Stimulated activated CD8-positive, alpha-beta memory T cell treated with anti-CD3 and anti-CD28 coated beads, Interleukin-12 subunit alpha, Interleukin-12 subunit beta, amount 100 ng/mL, for 24 hours (primary cell): ENCODE data around the gene TOR1AIP1.
A peak's percentile ranks its signal among the peaks of the same experiment; 100 is the strongest.
"Not testable (repeated sequence)": the region's sequence is repeated elsewhere in the genome, so short reads cannot be mapped to it uniquely, and the experiment has no call there.

ENCODE experiments used
- DNase-seq: peaks from one replicate; pipeline ENCODE4 v3.0.0-alpha.2; 2020; ENCODE audit errors: extremely low read depth

TOR1AIP1 gene

GRCh38 chr1:179937668-179938254, 55.7 kb downstream of the TOR1AIP1 start:
- no peak for DNase-seq

- DNase-seq = no peak
Measured at GRCh38 chr1:179938752-179939151, 56.7 kb downstream of the TOR1AIP1 start.

DNA sequence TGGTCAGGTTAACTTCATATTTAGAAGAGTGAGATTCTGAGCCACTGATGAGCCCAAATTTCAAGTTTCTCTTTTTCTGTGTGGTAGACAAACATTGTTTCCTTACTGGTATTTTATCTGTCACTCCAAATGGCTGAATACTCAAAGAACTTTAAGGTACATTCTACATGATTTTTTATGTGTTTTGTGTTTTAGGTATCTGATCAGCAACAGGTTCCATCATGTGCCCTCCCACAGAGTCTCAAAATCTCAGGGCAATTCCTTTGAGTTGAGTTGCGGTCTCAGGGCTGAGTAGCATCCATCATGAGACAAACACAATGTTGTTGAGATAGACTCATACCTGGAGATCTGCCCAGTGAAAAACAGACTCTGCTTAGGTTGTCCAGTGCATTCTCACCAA, 57.9 kb downstream of the TOR1AIP1 start:
- no peak for DNase-seq

DNA sequence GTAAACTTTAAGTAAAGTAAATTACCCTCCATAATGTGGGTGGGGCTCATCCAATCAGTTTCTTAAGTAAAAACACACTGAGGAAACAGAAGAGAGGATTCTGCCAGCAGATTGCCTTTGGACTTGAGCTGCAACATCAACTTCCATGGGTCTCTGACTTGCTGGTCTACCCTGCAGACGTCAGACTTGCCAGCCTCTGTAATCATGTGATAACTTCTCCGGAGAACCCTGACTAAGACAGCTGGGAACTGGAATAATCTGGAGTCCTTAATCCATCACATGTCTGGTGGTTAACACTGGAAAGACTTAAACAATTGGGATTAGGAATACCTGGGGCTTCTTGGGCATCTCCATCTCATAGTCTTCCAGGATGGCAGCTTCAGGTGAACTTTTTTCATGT, 59.4 kb downstream of the TOR1AIP1 start:
- no peak for DNase-seq

GRCh38 chr1:179950651-179951050, 68.6 kb downstream of the TOR1AIP1 start:
- DNase-seq = no peak

DNA sequence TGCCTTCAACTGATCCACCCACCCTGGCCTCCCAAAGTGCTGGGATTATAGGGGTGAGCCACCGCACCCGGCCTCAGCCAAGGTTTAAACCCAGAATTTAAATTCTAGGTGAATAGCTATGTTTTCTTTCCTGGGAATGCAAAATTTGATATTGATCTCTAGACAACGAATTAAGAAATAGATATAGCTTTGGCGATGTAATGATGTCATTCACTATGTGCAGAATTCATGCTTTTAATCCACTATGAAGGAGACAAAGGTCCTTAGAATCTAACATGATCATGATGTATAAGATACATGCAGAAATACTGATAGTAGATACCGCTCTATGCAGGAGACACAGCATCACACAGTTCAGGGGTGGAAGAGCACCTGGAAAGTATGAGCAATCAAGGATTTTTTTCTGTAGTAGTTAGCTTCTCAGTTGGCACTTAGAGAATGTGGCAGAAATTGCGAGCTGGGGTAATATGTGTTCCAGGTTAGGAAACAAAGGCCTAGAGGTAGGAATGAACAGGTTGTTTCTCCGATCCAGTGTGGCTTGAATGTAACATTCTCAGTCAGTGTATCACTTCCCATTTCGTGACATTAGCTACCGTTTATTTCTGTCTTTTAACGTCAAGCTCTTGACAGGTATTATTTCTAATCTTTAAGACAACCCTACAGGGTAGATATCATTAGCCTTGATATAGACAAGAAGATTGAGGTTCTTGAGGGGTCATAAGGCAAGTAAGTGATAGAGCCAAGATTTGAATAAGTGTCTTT, 69.5 kb downstream of the TOR1AIP1 start:
- no peak for DNase-seq

DNA sequence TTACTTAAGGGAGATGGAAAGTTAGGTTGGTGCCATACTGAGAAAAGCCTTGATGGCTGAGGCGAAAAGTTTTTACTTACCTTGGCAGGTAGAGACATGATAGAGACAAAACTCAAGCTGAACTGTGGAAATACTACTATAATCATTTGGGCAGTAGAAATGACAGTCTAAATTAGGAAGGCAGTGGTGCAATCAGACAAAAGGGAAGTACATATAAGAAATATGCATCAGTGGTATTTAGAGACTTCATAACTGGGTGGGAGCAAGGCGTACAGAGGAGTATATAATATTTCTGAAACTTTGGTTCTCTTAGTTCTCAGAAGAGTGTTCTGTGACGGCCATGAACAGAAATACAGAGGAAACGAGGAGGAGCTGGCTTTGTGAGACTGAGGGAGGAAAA, 70.1 kb downstream of the TOR1AIP1 start:
- DNase-seq = no peak

DNA sequence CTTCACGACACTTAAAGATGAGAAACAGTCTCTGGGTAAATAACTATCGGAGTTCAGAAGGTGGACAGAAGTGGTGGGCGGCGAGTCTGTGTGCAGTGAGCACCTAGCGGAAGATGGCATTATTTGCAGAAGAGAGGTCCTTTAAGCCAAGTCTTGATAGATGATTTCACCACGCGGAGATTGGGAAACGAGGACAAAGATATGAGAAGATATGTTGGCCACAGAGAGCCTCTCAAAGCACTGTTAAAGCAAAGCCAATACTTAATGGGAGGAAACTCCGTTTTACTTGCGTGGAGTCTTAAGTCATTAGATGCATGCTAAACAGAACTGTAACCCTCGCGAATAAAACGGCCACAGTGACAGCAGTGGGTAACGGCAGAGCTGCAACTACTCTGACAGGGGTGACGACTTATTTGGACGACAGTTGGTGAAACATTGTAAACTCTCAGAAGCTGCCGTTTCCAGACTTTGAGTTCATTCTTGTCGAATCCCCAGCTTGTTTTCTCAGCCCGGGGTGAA, 71.9 kb downstream of the TOR1AIP1 start:
- DNase-seq = no peak

- peak; percentile 92 for DNase-seq
Measured at GRCh38 chr1:179954493-179955286, 72.6 kb downstream of the TOR1AIP1 start, which contains the start of gene CEP350. Gene CEP350 (plus strand): TSS chr1:179954810. CDS start chr1:179986182, 31,372 bp downstream.

- DNase-seq = no peak
Measured at GRCh38 chr1:179955287-179955680, 73.2 kb downstream of the TOR1AIP1 start.

DNA sequence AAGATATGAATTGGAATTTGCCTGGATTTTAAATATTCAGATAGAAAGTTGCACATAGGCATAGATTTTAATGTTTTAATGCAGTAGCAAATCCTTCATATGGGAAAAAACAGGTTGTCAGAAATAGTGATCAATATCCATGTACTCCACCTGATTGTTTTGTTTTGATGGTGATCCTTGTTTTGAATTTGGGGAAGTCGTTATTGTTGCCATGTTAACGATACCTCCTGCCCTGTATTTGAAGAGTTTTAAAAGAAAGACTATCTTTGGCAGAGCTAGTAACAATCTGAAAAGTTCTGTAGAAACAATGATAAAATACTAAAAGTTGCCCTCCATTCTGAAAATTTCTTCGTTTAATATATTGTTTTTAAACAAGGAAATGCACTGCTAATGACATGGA, 73.6 kb downstream of the TOR1AIP1 start:
- DNase-seq = no peak

GRCh38 chr1:179958359-179958758, 76.3 kb downstream of the TOR1AIP1 start:
- no peak for DNase-seq

DNA sequence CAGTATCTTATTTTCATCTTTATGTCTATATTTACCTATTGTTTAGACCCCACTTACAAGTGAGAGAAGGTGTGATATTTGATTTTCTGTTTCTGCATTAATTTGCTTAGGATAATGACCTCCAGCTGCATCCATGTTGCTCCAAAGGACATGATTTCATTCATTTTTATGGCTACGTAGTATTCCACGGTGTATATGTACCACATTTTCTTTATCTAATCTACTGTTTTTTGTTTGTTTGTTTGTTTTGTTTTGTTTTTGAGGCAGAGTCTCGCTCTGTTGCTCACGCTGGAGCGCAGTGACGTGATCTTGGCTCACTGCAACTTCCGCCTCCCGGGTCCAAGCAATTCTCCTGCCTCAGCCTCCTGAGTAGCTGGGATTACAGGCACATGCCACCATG, 80.1 kb downstream of the TOR1AIP1 start:
- DNase-seq = not testable (repeated sequence)

DNA sequence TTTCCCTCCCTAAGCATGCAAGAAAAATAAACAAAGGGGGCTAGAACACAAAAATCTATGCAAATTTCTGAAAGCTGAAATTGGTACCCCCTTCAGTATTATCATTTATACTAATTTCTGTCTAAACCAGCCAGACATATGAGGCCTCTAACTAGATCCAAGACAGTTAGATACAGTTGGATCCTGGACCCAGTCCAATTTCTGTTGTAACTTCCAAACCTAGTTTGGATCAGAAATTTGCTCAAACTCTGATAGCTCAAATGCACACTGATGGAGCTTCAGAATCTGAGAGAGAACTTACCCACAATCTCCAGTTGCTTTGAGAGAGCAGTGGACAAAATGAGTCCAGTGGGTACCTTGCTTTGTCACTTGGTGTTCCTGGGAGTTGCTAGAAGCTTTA, 84.5 kb downstream of the TOR1AIP1 start:
- no peak for DNase-seq

DNA sequence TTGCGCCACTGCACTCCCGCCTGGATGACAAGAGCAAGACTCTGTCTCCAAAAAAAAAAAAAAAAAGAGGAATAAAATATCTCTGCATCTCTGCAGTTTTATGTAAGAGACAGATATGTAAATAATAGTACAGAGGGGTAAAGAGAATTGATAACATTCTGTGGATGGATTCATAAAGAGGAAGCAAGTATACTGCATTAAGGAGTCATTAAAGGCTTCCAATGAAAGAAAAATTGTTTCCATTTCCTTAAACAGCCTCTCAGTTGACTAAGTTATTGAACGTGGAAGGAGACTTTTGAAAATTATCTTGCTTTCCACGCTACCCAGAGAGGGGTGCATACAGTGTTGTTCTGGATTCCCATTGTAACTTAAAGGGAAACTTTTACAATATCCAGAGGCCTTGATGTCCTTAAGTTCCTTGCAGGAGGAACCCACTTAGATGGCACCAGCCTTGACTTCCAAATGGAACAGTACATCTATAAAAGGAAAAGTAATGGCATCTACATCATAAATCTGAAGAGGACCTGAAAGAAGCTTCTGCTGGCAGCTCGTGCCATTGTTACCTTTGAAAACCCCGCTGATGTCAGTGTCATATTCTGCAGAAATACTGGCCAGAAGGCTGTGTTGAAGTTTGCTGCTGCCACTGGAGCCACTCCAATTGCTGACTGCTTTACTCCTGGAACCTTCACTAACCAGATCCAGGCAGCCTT, 86.4 kb downstream of the TOR1AIP1 start:
- DNase-seq = no peak

DNA sequence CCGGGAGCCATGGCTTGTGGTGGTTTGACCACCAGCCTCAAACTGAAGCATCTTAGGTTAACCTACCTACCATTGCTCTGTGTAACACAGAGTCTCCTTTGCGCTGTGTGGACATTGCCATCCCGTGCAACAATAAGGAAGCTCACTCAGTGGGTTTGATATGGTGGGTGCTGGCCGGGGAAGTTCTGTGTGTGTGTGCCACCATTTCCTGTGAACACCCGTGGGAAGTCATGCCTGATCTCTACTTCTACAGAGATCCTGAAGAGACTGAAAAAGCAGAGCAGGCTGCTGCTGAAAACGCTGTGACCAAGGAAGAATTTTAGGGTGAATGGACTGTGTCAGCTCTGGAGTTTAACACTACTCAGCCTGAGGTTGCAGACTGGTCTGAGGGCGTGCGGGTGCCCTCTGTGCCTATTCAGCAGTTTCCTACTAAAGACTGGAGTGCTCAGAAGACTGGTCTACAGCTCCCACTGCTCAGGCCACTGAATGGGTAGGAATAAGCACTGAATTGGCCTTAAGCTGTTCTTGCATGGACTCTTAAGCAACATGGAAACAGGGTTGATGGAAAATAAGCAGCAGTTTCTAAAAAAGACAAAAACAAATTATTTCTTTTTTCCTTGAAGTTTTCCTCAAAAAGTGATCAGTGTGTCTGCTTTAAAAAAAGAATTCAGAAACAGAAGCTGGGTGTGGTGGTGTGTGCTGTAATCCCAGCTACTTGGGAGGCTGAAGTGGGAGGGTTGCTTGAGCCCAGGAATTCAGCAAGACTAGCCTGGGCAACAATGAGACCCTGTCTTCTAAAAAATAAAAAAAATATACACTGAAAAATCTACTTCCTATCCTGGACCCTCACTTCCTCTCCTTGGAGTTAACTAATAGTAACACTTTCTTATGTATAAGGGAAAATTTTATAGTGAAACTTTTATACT, 87.2 kb downstream of the TOR1AIP1 start:
- no peak for DNase-seq
